Measurements from ENCODE around the gene SERTAD4.

SERTAD4 gene

DNA sequence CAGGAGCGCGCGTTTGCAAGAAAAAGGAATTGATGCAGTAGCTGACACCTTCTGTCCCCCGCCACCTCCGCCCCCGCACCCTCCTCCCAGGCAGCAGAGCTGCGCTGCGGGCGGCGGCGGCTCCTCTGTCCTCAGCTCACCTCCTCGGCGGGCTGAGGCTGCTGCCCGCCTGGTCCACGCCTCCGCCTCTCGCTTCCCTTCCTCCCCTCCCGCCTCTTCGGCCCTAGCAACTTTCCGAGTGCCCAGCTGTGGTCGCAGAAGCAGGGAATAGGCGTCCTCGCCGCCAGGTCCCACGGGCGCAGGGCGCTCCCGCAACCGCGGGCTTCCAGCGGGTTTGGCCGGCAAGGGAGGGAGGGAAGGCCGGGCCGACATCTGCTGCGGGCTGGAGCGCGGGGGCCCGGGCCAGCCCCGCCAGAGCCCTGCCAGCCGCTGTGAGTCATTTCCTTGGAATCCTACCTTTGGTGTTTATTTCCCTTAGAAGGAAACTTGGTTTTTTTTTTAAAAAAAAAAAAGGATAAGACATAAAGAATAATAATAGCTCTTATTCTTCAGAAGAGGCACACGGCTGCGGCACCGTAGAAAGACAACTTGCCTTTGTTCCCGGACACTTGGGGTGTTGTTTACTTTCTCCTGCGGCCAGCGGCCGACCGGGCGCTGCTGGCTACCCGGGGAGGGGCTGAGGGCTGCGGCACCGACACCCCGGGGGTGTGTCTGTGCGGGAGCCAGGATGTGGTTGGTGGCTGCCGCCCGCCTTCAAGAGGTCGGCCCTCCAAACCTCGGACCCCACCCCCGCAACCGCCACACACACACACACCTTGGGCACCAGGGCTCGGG, 1.1 kb downstream of the SERTAD4 start:
- DNase-seq, result no peak

DNA sequence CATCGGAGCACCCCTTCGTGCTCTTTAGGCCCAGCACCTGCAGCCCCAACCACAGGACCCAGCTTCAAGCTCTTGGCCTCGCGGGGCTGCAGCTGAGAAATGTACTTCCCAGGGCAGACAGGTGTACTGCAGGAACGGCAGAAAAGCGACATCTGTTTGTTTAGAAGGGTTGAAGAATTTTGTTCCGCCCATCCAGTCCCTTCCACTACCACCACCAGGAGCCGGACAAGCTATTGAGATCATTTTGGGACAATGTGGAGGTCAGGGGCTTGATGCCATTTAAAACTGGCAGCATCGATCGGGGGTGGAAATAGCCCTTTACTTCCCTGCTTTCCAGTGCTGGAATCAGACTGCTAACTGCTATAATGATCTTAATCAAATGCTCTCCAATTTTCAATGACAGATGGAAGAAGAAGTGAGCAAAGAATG, 1.7 kb downstream of the SERTAD4 start:
- no peak for DNase-seq

DNA sequence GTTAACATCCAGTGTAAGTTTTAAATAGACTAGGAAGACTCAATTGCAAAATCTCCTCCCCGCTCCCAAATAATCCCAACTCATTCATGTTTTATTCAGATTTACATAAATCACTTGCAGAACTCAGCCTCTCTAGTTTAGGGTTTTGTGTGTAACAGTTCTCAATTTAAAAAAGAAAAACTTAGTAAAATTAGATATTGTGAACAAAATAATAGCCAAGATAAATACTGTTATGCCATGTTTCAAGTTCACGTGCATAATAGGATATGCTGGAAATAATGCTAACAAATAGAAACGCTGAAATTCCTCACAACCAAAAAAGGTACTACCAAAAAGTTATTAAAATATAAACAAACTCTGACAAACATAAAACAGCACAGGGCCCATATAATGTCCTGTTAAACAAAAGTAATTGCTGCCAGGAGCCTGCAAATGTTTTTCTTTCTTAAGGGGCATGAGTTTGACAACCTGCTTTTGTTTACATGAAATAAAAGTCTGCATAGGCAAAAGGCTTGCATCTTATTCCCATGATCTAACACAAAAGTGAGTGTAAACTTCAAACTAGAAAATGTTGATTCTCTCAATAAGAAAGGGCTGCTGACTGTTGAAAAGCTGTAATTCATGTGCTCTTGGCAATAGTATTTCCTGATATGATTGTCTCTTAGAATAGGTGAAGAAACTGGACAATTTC, 2.9 kb downstream of the SERTAD4 start:
- no peak for DNase-seq

GRCh38 chr1:210236386-210236839, 3.8 kb downstream of the SERTAD4 start:
- no peak for DNase-seq

- DNase-seq, result no peak
Measured at GRCh38 chr1:210236840-210237409, 4.3 kb downstream of the SERTAD4 start.

DNA sequence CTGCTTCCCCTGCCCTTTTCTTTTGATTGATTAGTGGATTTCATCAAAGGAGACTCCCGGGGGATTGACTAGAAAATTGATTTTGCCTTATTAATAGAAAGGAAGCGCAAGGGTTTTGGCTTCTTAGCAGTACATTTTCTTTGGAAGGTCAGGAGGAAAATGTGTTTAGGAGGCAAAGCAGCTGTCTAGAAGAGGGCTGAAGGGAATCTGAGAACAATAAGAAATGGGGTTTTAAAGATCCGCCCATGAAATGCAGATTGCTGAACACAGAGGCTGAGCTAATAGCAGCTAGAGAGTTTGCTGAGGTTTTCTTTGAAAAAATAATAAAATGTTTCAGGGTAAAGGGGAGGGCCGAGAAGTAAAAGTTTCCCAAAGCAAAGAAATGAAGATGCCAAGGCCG, 4.9 kb downstream of the SERTAD4 start:
- DNase-seq, result no peak

DNA sequence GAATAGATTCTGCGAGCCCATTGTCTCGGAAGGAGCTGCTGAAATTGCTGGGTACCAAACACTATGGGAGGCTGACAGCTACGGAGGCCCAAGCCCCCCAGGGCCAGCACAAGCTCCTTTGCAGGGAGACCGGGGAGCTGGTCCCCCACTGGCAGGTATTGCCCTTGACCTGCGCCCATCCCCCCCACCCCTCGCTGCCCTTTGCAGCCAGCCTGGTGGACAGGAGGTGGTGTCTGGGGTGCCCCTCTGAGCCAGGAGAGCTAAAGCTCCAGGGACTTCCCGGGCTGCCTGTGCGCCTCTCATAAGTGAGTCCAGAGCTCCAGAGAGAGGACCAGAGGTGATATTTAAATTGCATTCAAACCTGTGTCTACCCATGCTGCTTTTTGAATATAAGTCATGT, 5.4 kb downstream of the SERTAD4 start:
- no peak for DNase-seq

- no peak for DNase-seq
Measured at GRCh38 chr1:210239349-210240111, 6.9 kb downstream of the SERTAD4 start.

GRCh38 chr1:210241121-210241520, 8.5 kb downstream of the SERTAD4 start:
- no peak for DNase-seq

DNA sequence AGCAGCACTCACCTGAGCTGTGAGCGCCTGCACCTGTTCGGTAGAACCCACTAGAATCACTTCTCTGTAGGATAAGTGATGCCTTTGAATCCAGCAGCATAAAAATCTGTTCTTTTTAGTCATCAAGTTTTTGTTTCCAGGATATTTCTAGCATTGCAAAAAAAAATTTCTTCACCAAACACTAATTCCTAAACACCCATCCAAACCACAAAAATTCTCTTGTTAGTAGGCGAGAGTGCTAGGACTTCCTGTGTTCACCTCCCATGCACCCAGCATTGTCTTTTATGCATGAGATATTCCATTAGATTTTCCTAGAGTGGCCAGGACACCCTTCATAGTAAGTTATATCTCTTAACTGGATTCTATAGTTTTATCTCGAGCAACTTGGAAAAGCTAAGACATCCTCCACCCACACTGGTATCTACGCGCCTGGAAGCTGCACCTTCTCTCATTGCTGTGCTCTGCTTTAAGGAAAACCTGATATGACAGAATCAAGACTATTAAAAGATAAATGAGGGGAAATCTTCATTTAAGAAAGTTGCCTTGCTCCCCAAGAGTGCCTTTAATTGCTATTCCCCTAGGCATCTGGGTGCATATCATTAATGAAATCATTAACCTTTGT, 12.3 kb downstream of the SERTAD4 start:
- no peak for DNase-seq

- DNase-seq, result no peak
Measured at GRCh38 chr1:210246447-210246846, 13.9 kb downstream of the SERTAD4 start.

DNA sequence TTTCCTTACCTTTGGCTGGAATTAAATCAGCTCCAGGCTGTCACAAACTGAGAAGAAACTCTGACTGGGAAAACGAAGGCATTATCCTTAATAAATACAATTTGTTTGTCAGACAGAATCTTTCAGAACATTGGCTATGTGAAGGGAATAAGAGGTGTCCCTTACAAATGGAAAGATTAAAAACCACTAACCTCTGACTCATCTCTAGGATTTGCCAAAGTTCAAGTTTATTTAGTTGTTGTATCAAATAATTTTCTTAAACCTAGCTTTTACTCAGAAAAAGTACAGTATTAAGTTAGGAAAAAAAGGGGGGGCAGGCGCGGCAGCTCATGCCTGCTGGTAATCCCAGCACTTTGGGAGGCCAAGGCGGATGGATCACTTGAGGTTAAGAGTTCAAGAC, 15.7 kb downstream of the SERTAD4 start:
- DNase-seq, result no peak

DNA sequence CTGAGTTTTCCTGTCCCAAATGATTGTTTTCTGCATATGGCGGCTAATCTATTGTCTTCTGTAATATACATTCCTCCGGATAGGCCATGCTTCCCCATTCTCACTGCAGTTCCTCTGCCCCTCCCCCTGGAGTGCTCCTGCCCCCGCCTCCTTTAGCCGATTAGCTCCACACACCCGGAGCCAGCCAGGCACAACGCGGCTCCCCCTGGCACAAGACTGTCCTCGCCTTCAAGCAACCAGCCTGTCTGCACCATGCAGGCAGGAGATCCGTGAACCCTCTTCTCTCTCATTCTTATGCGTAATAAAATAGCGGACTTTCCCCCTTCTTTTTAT, 18.0 kb downstream of the SERTAD4 start:
- no peak for DNase-seq

GRCh38 chr1:210250998-210251679, 18.5 kb downstream of the SERTAD4 start:
- DNase-seq, result no peak

DNA sequence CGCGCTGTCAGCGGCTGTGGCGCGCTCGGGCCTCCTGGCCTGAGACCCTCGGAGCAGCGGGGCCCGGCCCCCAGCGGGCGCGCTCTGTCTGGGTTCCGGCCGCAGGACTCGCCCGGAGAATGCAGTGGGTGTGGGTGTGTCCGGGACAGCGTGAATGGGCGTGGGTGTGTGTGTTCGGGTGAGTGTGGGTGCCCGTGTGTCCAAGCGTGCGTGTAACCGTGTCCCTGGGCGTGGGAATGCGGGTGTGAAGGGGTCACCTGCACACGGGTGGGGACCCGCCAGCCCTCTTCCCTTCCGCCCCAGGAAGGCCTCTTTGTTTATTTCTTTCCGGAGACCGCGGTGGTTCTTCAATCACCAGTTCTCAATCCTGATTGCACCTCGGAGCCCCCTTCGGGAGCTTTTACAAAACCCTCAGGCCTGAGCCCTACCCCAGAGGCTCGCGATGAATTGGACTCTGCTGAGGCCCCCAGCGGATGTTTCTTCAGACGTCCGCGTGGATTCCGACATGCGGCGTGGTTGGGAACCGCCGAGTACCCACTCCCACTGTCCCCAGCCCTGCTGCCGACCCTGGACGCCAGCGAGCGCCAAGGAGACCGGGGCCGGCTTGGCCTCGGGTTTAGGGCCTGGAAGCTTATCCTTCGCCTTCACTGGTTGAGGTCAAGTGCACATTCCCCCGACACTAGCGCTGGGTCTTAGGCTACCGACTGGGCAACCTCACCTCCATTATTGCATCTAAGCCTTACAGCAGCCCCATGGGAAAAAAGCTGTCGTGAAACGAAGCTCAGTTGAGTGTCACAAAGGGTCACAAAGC, 19.3 kb downstream of the SERTAD4 start:
- no peak for DNase-seq

- no peak for DNase-seq
Measured at GRCh38 chr1:210252621-210253051, 20.0 kb downstream of the SERTAD4 start.

- DNase-seq, result no peak
Measured at GRCh38 chr1:210254298-210254697, 21.7 kb downstream of the SERTAD4 start.

DNA sequence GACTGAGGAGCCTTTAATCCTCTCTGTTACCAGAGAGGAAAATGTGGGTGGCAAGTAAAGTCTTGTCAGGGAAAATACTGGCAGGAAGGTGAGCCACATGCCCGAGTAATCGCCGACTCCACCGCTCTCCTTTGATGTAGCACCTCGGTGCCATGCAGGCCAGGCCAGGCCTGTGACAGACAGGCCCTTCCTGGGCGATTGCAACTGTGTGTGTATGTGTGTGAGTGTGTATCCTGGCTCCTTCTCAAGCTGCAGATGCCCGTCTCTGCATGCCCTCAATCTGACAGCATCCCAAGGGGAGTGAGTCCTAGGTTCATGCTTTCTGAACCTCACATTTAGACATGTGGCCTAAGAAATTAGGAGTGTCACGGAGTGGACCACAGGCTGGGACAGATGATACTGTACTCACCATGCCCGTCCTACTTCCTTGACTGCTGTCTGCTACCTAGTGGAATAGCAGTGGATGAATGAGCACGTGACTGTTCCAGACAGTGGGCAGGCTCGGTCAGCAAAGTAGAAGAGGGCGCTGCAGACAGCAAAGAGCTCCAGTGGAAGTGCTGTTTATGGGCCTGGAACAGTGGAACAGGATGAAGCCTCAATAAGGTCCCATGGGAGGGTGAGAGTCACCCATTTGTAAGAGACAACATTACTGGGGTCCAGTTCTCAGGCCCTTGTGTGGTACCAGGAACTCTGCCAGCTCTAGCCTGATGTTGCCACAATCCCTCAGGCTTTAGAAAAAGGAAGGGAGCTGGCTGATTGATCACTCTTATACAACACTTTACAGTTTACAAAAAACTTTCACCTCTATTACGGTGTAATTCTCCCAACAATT, 25.3 kb downstream of the SERTAD4 start:
- no peak for DNase-seq

DNA sequence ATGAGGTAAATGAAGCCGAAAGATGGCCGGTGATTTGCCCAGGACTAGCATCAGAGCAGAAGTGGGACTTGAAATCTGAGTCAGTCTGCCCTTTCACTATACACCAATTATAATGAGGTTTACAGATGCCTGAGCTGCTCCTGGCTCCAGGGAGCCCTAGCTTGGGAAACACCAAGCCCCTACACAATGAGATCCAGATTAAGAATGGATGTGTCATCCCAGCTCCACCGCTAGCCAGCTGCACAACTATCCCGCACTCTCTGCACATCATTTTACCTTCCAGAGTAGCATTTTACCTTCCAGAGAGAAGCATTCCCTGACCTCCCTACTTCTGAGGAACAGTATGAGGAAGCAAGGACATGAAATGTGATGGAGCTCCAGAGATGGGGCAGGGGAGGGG, 27.0 kb downstream of the SERTAD4 start:
- DNase-seq, result no peak

DNA sequence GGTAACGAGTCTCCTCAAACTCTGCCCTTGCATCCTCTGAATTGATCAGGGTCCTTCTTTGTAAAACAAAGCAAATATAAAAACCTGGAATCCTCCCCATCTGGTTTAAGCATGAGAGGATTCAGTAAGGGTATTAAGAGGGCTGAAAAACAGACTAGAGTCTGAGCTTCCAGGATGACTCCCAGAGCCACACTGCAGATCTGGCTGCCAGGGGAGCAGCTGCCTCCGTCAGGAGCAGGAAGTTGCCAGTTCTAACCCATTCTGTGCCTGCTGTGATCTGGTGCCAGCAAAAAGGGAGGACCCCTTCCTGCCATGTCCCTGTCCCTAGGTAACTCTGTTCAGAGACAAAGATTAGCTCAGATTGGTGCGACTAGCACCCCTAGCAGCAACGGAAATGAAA, 27.5 kb downstream of the SERTAD4 start:
- no peak for DNase-seq

Measured in GF-D8 (cell line).